ENCODE measurements around the gene MTMR2. TPM values are rescaled to one million over a fixed set of nuclear protein-coding genes. Genes with fewer than 3 reads are reported as not detected.

Gene MTMR2
- polyA plus RNA-seq, 2 of the 4 experiments (the other 2 are of a cell fraction) = 22.2 to 28.7 TPM

DNA sequence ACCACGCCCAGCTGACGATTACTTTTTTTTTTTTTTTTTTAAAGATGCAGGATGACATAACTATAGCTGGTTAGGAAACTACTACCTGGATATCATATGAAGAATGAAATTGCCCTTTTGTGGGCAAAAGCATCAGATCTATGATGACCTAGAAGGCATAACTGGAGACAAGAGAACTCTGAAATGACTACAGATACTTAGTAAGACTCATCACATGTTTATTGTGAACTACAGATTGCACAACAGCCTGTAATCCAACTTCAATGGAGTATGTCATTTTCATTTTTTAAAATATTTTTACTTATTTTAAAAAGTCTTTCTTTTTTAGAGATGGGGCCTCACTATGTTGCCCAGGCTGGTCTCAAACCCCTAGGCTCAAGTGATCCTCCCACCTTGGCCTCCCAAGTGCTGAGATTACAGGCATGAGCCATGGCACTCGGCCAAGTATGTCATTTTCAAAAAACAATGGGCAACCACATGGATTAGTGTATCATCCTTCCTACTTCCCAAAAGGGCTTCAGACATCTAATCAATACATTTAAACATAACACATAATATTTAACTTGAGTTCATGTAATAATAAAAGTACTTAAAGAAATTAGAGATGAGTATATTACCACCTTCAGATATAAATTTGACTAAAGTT is 3.3 kb downstream of the MTMR2 start:
- no peak for ATAC-seq
- H3K4me1 ChIP-seq = peaks cover 30% of the 10 kb centered on the region
- no peak overlapping the region; a peak in 1 of 6 replicates for H3K27ac ChIP-seq
- POLR2A ChIA-PET = no interaction called here
- no peak for DNase-seq (ENCODE audit: low read depth in 1 of 2, low spot score in 1 of 2)
- TF ChIP-seq CEBPB (IDR thresholded peaks at IDR 0.05) (0 out of 4 replicates have a peak, but pooled peaks have one; percentile 19 to 26), MYC (IDR thresholded peaks at IDR 0.05; ENCODE audit: borderline replicate concordance, low read length) (no peak)
- no peak overlapping the region; the same call in 2 of the 3 replicates for H3K4me2 ChIP-seq
- H3K9me3 ChIP-seq = no peaks in the 10 kb centered on the region
- WGBS (ENCODE audit: missing lambda C conversion rate) = 88% methylated on average over 3 of the region's 3 CpGs
- H3K4me3 ChIP-seq = no peak overlapping the region
- CTCF ChIA-PET = interaction anchor here (0.5 kb wide), 1 partner anchor 235 kb away, joined by 3 read pairs; no protein-coding TSS in a partner anchor
- FAIRE-seq = no peak

DNA sequence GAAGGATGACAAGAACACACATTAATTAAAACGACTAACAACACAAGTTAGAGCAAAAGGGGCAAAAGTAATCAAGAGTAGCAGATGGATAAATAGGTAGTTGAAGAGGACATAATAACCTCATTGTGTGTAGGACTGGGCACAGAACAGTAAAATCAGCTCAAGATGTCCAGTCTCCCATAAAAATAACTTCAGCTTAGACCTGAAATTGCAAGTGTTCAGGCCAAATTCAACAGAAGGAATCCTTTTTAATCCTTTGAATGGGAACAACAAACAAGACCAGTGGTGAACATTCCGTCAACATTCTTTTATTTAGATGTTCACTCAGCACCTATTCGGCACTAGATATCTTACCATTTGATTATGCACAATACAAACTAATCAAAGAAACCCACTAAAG is 4.4 kb downstream of the MTMR2 start:
- H3K4me1 ChIP-seq = peaks cover 30% of the 10 kb centered on the region
- TF ChIP-seq NFE2L2 (conservative IDR thresholded peaks at IDR 0.05; ENCODE audit: low read length) (no peak), ESRRA (IDR thresholded peaks at IDR 0.05; ENCODE audit: borderline replicate concordance, low read length) (no peak), RAD21 (conservative IDR thresholded peaks at IDR 0.05 in 1 of 2, IDR thresholded peaks at IDR 0.05 in 1 of 2) (no peak), CBX2 (IDR thresholded peaks at IDR 0.05; ENCODE audit: borderline replicate concordance, low read depth) (no peak), ZSCAN20 (CRISPR knock-in tag; IDR thresholded peaks at IDR 0.05) (no peak), FOSL2 (IDR thresholded peaks at IDR 0.05) (no peak), FOSL2 (CRISPR knock-in tag; IDR thresholded peaks at IDR 0.05) (no peak), SMC3 (IDR thresholded peaks at IDR 0.05) (no peak), CHD2 (IDR thresholded peaks at IDR 0.05; ENCODE audit: low read length, partially characterized antibody) (no peak), ZC3H11A (IDR thresholded peaks at IDR 0.05) (no peak), RCOR1 (IDR thresholded peaks at IDR 0.05; ENCODE audit: low read depth, low read length) (no peak), RFX5 (IDR thresholded peaks at IDR 0.05) (no peak), POLR2A (IDR thresholded peaks at IDR 0.05; ENCODE audit: low read length) (no peak), JUN (IDR thresholded peaks at IDR 0.05) (no peak)
- TF ChIP-seq, protein P1, sequence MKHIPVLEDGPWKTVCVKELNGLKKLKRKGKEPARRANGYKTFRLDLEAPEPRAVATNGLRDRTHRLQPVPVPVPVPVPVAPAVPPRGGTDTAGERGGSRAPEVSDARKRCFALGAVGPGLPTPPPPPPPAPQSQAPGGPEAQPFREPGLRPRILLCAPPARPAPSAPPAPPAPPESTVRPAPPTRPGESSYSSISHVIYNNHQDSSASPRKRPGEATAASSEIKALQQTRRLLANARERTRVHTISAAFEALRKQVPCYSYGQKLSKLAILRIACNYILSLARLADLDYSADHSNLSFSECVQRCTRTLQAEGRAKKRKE (CRISPR knock-in tag; IDR thresholded peaks at IDR 0.05; ENCODE audit: low read depth) = no peak
- TF ChIP-seq, protein P2, sequence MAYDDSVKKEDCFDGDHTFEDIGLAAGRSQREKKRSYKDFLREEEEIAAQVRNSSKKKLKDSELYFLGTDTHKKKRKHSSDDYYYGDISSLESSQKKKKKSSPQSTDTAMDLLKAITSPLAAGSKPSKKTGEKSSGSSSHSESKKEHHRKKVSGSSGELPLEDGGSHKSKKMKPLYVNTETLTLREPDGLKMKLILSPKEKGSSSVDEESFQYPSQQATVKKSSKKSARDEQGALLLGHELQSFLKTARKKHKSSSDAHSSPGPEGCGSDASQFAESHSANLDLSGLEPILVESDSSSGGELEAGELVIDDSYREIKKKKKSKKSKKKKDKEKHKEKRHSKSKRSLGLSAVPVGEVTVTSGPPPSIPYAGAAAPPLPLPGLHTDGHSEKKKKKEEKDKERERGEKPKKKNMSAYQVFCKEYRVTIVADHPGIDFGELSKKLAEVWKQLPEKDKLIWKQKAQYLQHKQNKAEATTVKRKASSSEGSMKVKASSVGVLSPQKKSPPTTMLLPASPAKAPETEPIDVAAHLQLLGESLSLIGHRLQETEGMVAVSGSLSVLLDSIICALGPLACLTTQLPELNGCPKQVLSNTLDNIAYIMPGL (CRISPR knock-in tag; IDR thresholded peaks at IDR 0.05; ENCODE audit: borderline replicate concordance) = no peak
- TF ChIP-seq, protein P3, sequence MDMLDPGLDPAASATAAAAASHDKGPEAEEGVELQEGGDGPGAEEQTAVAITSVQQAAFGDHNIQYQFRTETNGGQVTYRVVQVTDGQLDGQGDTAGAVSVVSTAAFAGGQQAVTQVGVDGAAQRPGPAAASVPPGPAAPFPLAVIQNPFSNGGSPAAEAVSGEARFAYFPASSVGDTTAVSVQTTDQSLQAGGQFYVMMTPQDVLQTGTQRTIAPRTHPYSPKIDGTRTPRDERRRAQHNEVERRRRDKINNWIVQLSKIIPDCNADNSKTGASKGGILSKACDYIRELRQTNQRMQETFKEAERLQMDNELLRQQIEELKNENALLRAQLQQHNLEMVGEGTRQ (IDR thresholded peaks at IDR 0.05) = no peak
- TF ChIP-seq, protein P4, sequence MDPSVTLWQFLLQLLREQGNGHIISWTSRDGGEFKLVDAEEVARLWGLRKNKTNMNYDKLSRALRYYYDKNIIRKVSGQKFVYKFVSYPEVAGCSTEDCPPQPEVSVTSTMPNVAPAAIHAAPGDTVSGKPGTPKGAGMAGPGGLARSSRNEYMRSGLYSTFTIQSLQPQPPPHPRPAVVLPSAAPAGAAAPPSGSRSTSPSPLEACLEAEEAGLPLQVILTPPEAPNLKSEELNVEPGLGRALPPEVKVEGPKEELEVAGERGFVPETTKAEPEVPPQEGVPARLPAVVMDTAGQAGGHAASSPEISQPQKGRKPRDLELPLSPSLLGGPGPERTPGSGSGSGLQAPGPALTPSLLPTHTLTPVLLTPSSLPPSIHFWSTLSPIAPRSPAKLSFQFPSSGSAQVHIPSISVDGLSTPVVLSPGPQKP (IDR thresholded peaks at IDR 0.05; ENCODE audit: low read depth, low read length) = no peak
- WGBS (ENCODE audit: missing lambda C conversion rate) = 97% methylated on average over 3 of the region's 3 CpGs
- no peak for FAIRE-seq
- no peak for DNase-seq (ENCODE audit: low read depth in 1 of 2, low spot score in 1 of 2)
- no peak overlapping the region for H3K4me2 ChIP-seq
- H3K27ac ChIP-seq = no peak overlapping the region
- POLR2A ChIA-PET = no interaction called here
- no peaks in the 10 kb centered on the region for H3K9me3 ChIP-seq
- no peak overlapping the region for H3K4me3 ChIP-seq
- CTCF ChIA-PET = no interaction called here
- ATAC-seq = no peak
